HepG2 (cell line): ENCODE measurements around the gene HDAC4. TPM values are rescaled to one million over a fixed set of nuclear protein-coding genes. Genes with fewer than 3 reads are reported as not detected.

Source experiments
- ATAC-seq: fragments of 200-7000 bp; cut with Tn5 transposase; 3 replicates; pipeline ENCODE4 v1.9.1; 2020; ENCODE audit warnings: mild to moderate bottlenecking, moderate library complexity
- BruUV-seq: library from RNA; stranded (reverse); fragments of 400-500 nt; replicated peaks from 2 replicates; lab custom pipeline; 2021; lab: Mats Ljungman, UMichigan
- CTCF ChIA-PET: fragments of 300-600 bp; formaldehyde crosslinking; extraction: SDS; loops from one replicate; lab custom pipeline; 2021; ENCODE audit warnings: low total read pairs, inconsistent platforms, low intra/inter-chr PET ratio; lab: Yijun Ruan, JAX
- POLR2A ChIA-PET: fragments of 350-600 bp; sonication (Branson Sonifier 250); formaldehyde crosslinking; loops from one replicate; lab custom pipeline; 2020; ENCODE audit warnings: antibody characterized with exemption, inconsistent platforms; lab: Yijun Ruan, JAX
- DNase-seq: peaks from one replicate; pipeline ENCODE4 v3.0.0-alpha.2; 2015; ENCODE audit warnings: low spot score
- FAIRE-seq: peaks from 3 replicates; lab custom pipeline; 2011; peaks lifted over from hg19 to GRCh38; lab: Jason Lieb, UNC
- H2AFZ ChIP-seq: one replicate; pipeline ENCODE4 v1.6.1; 2011; ENCODE audit warnings: low read length, inconsistent platforms
- H3K27ac ChIP-seq: fragments of 300-600 bp; 3 replicates; pipeline ENCODE4 v1.8.0; 2011; ENCODE audit warnings: mixed run types, mild to moderate bottlenecking, mixed read lengths, low read length, inconsistent platforms; ENCODE audit not compliant: insufficient read depth; ENCODE audit errors: extremely low read length
- H3K27me3 ChIP-seq, 2 experiments: fragments of 200-600 bp in 1 of 2; 2 replicates in 1 of 2; 3 replicates in 1 of 2; pipeline versions ENCODE4 v1.6.0 to v1.8.0; 2011; ENCODE audit warnings: low read length in 2 of 2, mild to moderate bottlenecking in 2 of 2, moderate library complexity in 2 of 2, inconsistent platforms in 1 of 2; ENCODE audit not compliant: insufficient read depth in 2 of 2, control insufficient read depth in 1 of 2
- H3K36me3 ChIP-seq, 2 experiments: fragments of 200-600 bp in 1 of 2; replicated peaks in 1 of 2; 2 replicates in 1 of 2; 3 replicates in 1 of 2; pipeline versions ENCODE4 v1.5.1 to v1.8.0; 2011; ENCODE audit warnings: low read length in 2 of 2, inconsistent platforms in 1 of 2; ENCODE audit not compliant: insufficient read depth in 2 of 2, control insufficient read depth in 1 of 2
- H3K4me1 ChIP-seq: 2 replicates; pipeline ENCODE4 v1.5.1; 2012; ENCODE audit warnings: low read length, inconsistent platforms; ENCODE audit not compliant: insufficient read depth
- H3K4me2 ChIP-seq: 2 replicates; pipeline ENCODE4 v1.6.0; 2011; ENCODE audit warnings: low read depth, low read length, inconsistent platforms
- H3K4me3 ChIP-seq, 3 experiments: fragments of 200-600 bp in 1 of 3; sonication (generic), shearing (Covaris generic) in 1 of 3; replicated peaks in 1 of 3; 2 replicates each; pipeline ENCODE4 v1.5.1; 2011 to 2016; ENCODE audit warnings: low read length in 3 of 3, inconsistent platforms in 2 of 3, low read depth in 2 of 3, mild to moderate bottlenecking in 2 of 3, control low read depth in 1 of 3, mixed read lengths in 1 of 3; ENCODE audit not compliant: insufficient read depth in 1 of 3
- H3K79me2 ChIP-seq: one replicate; pipeline ENCODE4 v1.6.1; 2011; ENCODE audit warnings: low read length, inconsistent platforms; ENCODE audit not compliant: insufficient read depth
- H3K9ac ChIP-seq: 2 replicates; pipeline ENCODE4 v1.6.0; 2011; ENCODE audit warnings: mild to moderate bottlenecking, low read depth, low read length, inconsistent platforms; ENCODE audit not compliant: insufficient read depth
- H3K9me3 ChIP-seq: 2 replicates; pipeline ENCODE4 v1.5.1; 2012; ENCODE audit warnings: mild to moderate bottlenecking, low read length
- H4K20me1 ChIP-seq: 2 replicates; pipeline ENCODE4 v1.6.0; 2011; ENCODE audit warnings: inconsistent platforms, mild to moderate bottlenecking, low read length, moderate library complexity; ENCODE audit not compliant: insufficient read depth
- ATF4 ChIP-seq, 2 experiments: fragments of 450-650 bp in 1 of 2; sonication (generic) in 1 of 2; formaldehyde crosslinking; IDR thresholded peaks; 2 replicates each; pipeline versions ENCODE4 v1.5.0 to v1.8.0; 2020 to 2022; ENCODE audit warnings: mild to moderate bottlenecking in 1 of 2, missing genetic modification reagents in 1 of 2
- CENPT ChIP-seq: sonication (generic); formaldehyde crosslinking; IDR thresholded peaks from 2 replicates; pipeline ENCODE4 v1.8.0; 2022; ENCODE audit warnings: low read depth, mild to moderate bottlenecking, moderate library complexity, missing genetic modification reagents
- JUN ChIP-seq: sonication (generic); formaldehyde crosslinking; IDR thresholded peaks from 2 replicates; pipeline ENCODE4 v1.4.0; 2020; ENCODE audit warnings: mild to moderate bottlenecking, missing genetic modification reagents
- KLF16 ChIP-seq, 2 experiments: sonication (generic) in 1 of 2; formaldehyde crosslinking in 1 of 2; IDR thresholded peaks; 2 replicates each; pipeline versions ENCODE4 v1.6.1 to v1.8.0; 2016 to 2023; ENCODE audit warnings: missing genetic modification reagents in 2 of 2, missing compliant biosample characterization in 1 of 2
- KLF6 ChIP-seq: IDR thresholded peaks from 2 replicates; pipeline ENCODE4 v1.8.0; 2016; ENCODE audit warnings: missing biosample characterization, missing genetic modification reagents
- PATZ1 ChIP-seq: sonication (generic); formaldehyde crosslinking; IDR thresholded peaks from 2 replicates; pipeline ENCODE4 v1.4.0; 2020; ENCODE audit warnings: missing genetic modification reagents
- PITX1 ChIP-seq: sonication (generic); formaldehyde crosslinking; IDR thresholded peaks from 2 replicates; pipeline ENCODE4 v1.5.1; 2020; ENCODE audit warnings: mild to moderate bottlenecking, missing genetic modification reagents
- RAD51 ChIP-seq: fragments of 450-650 bp; IDR thresholded peaks from 2 replicates; pipeline ENCODE4 v1.6.1; 2016; ENCODE audit warnings: borderline replicate concordance
- SALL1 ChIP-seq: sonication (generic); formaldehyde crosslinking; IDR thresholded peaks from 2 replicates; pipeline ENCODE4 v1.8.0; 2022; ENCODE audit warnings: mild to moderate bottlenecking, missing genetic modification reagents
- TBX2 ChIP-seq: sonication (generic); formaldehyde crosslinking; IDR thresholded peaks from 2 replicates; pipeline ENCODE4 v1.5.0; 2020; ENCODE audit warnings: missing genetic modification reagents, mild to moderate bottlenecking, borderline replicate concordance
- ZBTB25 ChIP-seq: IDR thresholded peaks from 2 replicates; pipeline ENCODE4 v1.6.1; 2018; ENCODE audit warnings: missing genetic modification reagents
- ZBTB44 ChIP-seq: sonication (generic); formaldehyde crosslinking; IDR thresholded peaks from 2 replicates; pipeline ENCODE4 v1.4.0; 2020; ENCODE audit warnings: missing genetic modification reagents
- ZGPAT ChIP-seq: IDR thresholded peaks from 2 replicates; pipeline ENCODE4 v1.6.1; 2016; ENCODE audit warnings: mild to moderate bottlenecking
- ZNF430 ChIP-seq: sonication (generic); formaldehyde crosslinking; IDR thresholded peaks from 2 replicates; pipeline ENCODE4 v1.9.0; 2021; ENCODE audit warnings: mild to moderate bottlenecking, missing genetic modification reagents
- ZNF724P ChIP-seq: sonication (generic); formaldehyde crosslinking; IDR thresholded peaks from 2 replicates; pipeline ENCODE4 v1.8.0; 2022; ENCODE audit warnings: missing genetic modification reagents, borderline replicate concordance
- WGBS: methylation state at CpG from one replicate; pipeline ENCODE4 v1.1.6; 2017; ENCODE audit warnings: low lambda C conversion rate; 5-methylcytosine and 5-hydroxymethylcytosine counted together
- in situ Hi-C: cut with HindIII; loops from 2 replicates; pipeline ENCODE4 v1.10.0; 2017; ENCODE audit warnings: low pct_unique_long_range_greater_than_20kb; ENCODE audit not compliant: extremely low pct_ligation_motif_present
- intact Hi-C: fragments of 100-400 bp; cut with micrococcal nuclease; formaldehyde crosslinking; loops from one replicate; pipeline ENCODE4 v1.10.0; 2022; ENCODE audit not compliant: unreplicated experiment
- polyA plus RNA-seq, 8 experiments: library from polyadenylated mRNA; depleted of rRNA in 3 of 8; stranded (reverse) in 7 of 8; unstranded in 1 of 8; fragments of >200 nt; fragmentation: Illumina TruSeq in 4 of 8; extraction: Trizol in 4 of 8; gene quantifications; 2 replicates each; pipeline versions ENCODE4 v1.2.1 to v1.2.3, GENCODE V29; 2011 to 2016; ENCODE audit warnings: low read depth in 4 of 8, missing spikeins in 1 of 8, mixed read lengths in 1 of 8; ENCODE audit not compliant: insufficient read depth in 1 of 8
- total RNA-seq, 5 experiments: library from RNA; depleted of rRNA; stranded (reverse); fragments of >200 nt; fragmentation: Illumina TruSeq; extraction: Trizol; gene quantifications; 2 replicates each; pipeline ENCODE4 v1.2.3, GENCODE V29; 2016; ENCODE audit warnings: low read depth in 1 of 5

The HDAC4 gene
- total and polyA plus RNA-seq, 2 of the 13 experiments (the other 11 are each of a cell fraction or from before 2014, with no cell fraction given) = 10.1 to 11.5 TPM

DNA sequence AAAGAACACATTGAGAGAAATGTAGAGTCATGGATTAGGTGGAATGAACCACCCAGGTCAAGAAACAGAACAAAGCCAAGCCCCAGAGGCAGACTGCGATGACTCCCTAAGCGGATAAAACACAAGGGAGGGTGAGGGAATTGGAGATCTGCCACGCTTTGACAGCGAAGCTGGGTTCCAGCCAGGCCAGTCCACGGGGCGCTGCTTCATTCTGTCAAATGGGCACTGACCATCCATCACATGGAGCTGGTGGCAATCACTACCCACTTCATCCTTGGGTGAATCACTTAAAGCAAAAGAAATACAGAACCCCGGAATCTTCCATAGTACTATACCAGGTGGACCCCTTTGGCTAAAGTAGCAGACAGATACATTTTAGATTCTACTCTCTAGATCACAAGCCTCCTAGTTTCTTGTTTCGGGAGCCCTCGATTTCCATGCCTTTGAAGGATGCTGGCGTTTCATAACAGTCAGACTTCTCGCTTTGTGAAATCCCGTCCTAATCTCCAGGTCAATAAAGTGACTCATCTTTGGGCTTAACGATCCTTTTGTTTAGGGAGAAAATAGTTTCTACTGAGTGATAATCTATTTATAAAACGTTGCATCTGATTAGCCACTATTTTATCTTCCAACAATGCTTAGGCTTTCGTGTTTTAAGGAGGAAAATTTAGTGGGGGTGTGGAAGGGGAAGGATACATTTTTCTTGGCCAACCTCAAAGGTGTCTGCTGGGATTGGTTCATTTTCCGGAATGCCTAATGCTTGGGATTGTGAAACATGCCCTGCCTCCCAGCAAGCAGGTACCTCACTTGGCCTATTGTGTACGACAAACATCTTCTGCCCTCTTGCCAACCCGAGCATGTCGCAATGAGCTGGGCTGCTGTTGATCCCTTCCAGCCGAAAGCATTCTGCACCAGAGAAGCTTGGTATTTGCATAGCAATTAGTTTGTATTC, 44.1 kb upstream of the HDAC4 start:
- no peak overlapping the region for H3K4me3 ChIP-seq
- ChIA-PET POLR2A (interaction anchor here (1.2 to 3.7 kb wide), 2 partner anchors 35 to 44 kb away, joined by 3 to 34 read pairs; partner anchors contain the start of gene HDAC4), CTCF (no interaction called here)
- H2AFZ ChIP-seq = no peak overlapping the region
- peaks cover 41% of the 10 kb centered on the region for H3K4me1 ChIP-seq
- H3K9me3 ChIP-seq = peaks cover 16% of the 10 kb centered on the region
- H4K20me1 ChIP-seq = no peaks in the 10 kb centered on the region
- in situ Hi-C loops (no loop called here), intact Hi-C loops (no loop called here)
- DNase-seq (peak; percentile 94), FAIRE-seq (peak; percentile 81), ATAC-seq (peak; percentile 79)
- H3K36me3 ChIP-seq = no peaks in the 10 kb centered on the region
- H3K27me3 ChIP-seq = peaks cover 0 to 8% of the 10 kb centered on the region in 2 experiments; a peak in 2 of 5 replicates
- H3K79me2 ChIP-seq = no peaks in the 10 kb centered on the region
- no peak overlapping the region for H3K9ac ChIP-seq
- peak overlapping the region; percentile 44 for H3K4me2 ChIP-seq
- peak overlapping the region; percentile 25 for H3K27ac ChIP-seq
- 13% methylated on average over 20 of the region's 20 CpGs for WGBS
- BruUV-seq = no TSS peak
- no peak for TF ChIP-seq ZNF430 (CRISPR knock-in tag)
- TF ChIP-seq TBX2 (CRISPR knock-in tag) = 0 out of 2 replicates have a peak, but pooled peaks have one; percentile 17
- TF ChIP-seq PATZ1 = peak; percentile 52
- TF ChIP-seq ZNF724P (CRISPR knock-in tag) = no peak
- peak in 1 of 2 experiments; percentile 68; a peak in 2 of 4 replicates for TF ChIP-seq ATF4 (CRISPR knock-in tag; IDR thresholded peaks at IDR 0.05)
- 0 out of 2 replicates have a peak, but pooled peaks have one; percentile 48 for TF ChIP-seq KLF6 (CRISPR knock-in tag)
- TF ChIP-seq ZGPAT (CRISPR knock-in tag) = 0 out of 2 replicates have a peak, but pooled peaks have one; percentile 23
- TF ChIP-seq ZBTB25 (CRISPR knock-in tag) = peak; percentile 56; the same call in 1 of the 2 replicates
- TF ChIP-seq PITX1 (CRISPR knock-in tag) = peak; percentile 90
- no peak for TF ChIP-seq ZBTB44 (CRISPR knock-in tag)
- no peak for TF ChIP-seq RAD51
- no peak for TF ChIP-seq JUN (CRISPR knock-in tag)
- no peak for TF ChIP-seq CENPT (CRISPR knock-in tag)
- TF ChIP-seq KLF16 (CRISPR knock-in tag; IDR thresholded peaks at IDR 0.05) = peak in 1 of 2 experiments; percentile 27; a peak in 1 of 4 replicates
- TF ChIP-seq SALL1 (CRISPR knock-in tag) = peak; percentile 66; the same call in 1 of the 2 replicates
